SIG-M5 (cell line): ENCODE measurements around the gene FIBP.
"Not testable (repeated sequence)": the region's sequence is repeated elsewhere in the genome, so short reads cannot be mapped to it uniquely, and the experiment has no call there.

Source experiments
- DNase-seq: peaks from one replicate; lab custom pipeline; 2025; lab: John Stamatoyannopoulos, UW

The FIBP gene

DNA sequence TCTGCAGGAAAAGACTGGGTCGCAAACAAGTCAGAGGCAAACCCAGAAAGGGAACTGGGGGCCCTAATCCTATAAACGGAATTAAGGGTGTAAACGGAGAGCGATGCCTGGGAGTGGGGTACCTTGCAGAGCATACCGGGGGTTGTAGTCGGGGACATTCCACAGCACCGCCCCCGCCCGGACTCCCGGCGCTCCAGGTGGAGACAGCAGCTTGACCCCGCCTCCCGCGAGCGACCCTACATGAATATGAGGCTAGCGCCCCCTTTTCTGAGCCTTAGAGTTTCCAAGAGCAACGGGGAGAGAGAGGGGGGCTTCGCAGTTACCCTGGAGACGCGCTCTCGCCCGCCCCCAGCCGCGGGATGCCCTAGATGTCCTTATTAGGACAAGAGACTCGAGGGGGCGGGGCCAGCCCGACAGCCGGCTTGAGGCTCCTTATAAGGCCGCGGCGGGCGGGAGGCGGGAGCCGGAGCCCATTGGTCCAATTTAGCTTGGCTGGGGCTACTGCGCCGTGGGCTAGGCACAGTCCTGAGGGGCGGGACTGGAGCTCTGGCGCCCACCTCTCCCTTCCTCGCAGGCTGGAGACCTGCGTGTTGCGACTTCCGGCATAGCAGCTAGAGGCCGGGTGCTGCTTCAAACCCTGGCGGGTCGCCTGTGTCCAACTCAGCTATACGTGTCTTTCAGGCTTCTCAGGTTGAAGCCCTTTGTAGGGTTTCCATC lies 29.0 kb downstream of the FIBP start:
- peak; percentile 95 for DNase-seq

DNA sequence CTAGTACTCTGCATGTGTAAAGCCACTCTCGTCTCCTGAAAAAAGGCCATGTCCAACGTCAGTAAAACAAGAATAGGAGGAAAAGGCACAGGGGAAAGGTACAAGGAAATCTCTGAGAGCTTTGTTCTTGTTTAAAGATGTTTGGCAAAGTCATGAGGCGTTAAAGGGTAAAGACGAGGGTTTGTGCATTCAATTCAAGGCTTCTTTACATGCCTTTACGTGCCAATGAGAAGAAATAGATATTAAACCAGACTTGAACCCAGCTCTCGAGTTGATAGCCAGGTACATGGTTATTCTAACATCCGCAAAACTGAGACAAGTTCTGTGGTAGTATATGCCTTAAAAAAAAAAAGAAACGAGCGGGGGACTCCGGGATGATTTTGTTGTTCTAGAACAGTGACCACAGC lies 29.6 kb downstream of the FIBP start:
- DNase-seq, result no peak

DNA sequence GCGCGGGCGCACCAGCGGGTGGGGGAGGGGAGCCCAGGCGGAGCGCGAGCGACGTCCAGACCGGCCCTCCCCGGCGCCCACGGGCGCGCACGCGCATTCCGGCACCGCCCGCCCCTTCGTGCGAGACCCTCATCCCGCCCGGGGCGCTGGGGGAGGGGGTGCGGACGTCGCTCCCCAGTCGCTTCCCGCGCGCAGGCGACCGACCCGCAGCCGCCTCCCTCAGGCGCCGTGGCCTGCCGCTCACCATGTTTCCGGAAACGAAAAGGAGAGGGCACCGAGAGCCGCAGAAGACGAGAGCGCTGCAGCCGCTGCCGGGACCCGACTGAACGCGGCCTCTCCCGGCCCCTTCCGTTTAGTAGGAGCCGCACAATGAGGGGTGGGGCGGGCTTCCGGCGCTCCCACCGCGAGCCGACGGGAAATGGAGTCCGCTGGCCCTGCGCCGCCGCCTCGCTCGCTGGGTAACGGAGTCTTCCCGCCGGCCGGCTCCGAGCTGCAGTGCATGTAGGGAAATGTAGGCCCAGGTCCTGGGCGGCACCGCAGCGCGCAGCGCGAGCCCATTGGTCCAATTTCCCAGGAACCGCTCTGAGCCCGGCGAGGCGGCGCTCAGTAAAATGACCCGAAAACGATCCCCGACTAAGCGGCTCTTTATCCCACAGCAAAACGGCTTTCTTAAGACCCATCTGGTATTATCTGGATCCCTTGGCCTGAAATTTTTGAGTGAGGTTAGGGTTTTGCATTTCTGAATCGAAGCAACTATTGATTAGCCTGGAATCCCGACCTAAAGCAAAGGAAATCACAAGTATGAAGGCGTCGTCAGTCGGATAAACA lies 30.2 kb downstream of the FIBP start, which contains the start of gene CFL1:
TSS of gene CFL1 (minus strand) at position 328 of the 828 bp plus-strand sequence. CDS start at position 247, 81 bp downstream.
- DNase-seq, result peak; percentile 77

DNA sequence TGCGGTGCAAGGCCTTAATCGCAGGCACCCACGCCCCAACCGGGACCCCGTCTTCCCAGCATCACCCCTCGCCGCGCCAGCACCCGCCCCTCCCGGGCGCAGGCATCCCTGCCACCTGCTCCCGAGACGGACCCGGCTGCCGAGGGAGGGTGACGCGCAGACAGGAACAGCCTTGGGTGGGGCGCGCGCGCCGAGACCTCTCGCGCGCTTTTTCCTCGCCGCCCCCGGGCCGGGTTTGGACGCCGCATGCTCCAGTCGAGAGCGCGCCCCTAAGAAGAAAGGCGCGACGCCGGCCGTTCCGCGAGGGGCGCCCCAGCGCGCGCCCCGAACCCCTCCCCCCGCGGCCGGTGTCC lies 30.8 kb downstream of the FIBP start:
- DNase-seq, result no peak

DNA sequence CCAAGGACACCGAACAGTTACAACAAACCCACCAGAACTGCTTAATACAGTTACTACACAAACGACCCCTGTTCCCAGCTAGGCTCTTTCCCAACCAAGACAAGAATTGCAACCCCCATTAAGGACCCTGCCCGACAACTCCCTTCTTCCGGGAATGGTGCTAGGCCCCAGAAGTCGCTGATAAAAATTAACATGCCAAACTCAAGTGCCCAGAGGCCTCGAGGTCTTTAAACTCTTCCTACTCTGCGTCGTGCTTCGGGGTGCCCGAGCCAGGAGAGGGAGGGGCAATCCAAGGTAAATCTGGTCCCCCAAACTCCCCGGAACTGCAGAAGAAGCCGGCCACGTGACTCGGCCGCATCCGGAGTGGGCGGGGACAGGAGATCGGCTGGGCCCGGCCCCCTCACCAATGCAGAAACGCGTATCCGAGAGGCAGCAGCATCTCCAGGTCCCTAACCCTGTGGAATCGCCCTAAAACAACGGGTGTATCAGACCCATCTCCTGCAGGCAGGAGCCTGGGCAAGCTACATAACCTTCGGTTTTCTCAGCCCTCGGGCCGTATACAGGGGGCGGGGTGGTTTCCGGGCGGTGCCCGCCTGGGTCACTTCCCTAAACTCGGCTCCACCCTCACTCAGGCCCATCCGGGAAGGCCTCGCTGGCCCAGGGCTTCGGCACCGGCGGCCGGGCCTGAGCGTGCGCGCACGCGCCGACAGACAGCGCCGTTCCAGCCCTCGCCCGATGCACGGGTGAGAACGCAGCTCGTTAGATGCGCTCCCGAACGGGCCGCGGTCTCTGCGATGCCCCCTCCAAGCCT lies 31.4 kb downstream of the FIBP start:
- DNase-seq, result no peak

DNA sequence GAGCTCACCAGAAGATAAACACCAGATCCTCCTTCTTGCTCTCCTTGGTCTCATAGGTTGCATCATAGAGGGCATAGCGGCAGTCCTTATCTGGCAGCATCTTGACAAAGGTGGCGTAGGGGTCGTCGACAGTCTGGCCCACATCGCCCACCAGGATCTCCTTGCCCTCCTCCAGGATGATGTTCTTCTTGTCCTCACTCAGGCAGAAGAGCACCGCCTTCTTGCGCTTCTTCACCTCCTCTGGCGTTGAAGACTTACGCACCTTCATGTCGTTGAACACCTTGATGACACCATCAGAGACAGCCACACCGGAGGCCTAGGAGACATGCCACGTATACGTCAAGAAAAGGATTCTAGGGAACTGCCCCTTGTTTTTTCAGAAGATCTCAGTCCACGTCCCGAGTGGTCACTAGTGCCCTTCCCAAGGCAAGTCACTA lies 32.3 kb downstream of the FIBP start:
- no peak for DNase-seq

DNA sequence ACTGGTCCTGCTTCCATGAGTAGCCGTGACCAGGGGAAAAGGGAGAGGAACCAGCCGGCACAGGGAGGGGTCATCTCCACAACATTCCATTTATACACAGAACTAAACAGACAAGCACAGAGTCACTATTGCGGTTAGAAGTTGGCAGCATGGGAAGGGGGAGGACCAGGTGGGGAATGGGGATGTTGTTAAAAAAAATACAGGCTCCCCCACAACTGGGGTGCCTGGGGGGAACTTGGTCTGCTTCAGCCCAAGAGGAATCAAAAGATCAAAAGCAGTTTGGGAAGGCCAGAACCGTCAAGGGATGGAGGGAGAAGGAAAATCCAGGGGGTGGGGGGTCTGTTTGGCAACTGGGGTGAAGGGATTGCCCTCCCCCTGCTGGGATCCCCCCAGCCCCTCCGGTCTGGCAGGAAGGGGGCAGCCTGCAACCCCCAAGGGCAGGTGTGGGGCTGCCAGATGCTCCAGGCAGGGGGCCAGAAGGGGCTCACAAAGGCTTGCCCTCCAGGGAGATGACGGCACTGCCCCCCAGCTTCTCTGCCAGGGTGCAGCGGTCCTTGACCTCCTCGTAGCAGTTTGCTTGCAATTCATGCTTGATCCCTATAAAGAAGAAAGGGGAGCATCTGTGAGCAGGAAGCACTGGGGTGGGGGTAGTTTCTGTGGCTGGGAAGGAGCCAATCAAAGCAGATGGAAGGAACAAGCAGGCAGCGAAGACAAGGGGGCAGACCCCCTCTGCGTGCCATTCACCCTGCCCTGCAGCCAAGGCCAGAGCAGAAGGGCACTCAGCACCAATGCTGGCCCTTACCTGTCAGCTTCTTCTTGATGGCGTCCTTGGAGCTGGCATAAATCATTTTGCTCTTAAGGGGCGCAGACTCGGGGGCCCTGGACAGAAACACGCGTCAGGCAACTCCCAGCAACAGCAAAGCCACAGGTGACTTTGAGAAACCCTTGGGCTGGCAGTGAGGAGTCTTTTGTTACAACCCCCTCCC lies 33.1 kb downstream of the FIBP start:
- DNase-seq, result no peak

DNA sequence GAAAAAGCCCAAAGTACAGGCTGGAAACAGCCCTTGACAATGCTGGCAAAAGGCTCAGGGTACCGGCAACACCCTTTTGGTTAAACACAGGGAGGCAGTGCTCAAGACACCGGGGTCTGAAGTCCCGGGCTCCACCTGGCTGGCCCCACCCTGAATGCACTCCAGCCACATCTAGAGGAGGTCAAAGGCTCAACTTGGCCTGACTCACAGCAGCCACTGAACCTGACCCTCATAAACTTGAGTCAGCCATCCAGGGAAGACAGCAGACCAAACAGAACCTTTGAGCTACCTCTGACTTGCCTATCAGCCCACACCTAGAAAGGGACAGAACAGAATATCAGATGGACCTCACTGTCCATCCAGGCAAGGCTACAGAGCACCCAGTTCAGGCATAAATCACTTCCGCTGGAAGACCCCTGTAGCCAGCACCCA lies 34.1 kb downstream of the FIBP start:
- DNase-seq, result no peak

DNA sequence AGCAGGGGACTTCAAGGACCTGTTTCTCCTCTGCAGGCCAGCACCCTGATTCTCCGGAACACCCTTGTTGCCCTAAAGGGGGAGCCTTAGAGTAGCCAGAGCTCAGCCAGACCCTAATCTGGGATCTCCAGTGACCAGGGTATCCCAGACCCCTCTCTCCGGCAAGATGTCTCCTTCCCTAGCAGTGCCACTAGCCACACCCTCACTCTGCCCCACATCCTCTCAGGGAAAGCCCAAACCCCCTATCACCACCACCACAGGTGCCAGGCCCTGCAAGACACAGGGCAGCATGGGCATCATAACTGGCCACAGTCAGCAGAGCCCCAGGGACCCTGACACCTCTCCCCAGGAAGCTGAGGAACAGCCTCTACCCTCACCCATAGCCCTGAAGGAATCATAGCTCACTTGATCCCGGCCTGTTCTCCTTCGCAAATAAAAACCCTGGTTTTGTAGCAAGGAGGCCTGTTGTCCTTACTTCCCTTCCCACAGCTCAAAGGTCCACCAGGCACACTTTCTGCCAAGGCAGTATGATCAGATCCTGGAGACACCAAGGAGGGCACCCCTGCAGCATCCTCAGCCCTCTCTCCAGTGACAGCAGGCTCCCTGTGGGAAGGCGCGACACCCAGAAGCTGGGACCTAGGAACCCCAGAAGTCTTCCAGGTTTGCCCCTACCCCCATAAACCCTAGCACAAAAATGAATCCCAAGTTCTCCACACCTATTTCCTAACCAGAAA lies 34.9 kb downstream of the FIBP start:
- no peak for DNase-seq

DNA sequence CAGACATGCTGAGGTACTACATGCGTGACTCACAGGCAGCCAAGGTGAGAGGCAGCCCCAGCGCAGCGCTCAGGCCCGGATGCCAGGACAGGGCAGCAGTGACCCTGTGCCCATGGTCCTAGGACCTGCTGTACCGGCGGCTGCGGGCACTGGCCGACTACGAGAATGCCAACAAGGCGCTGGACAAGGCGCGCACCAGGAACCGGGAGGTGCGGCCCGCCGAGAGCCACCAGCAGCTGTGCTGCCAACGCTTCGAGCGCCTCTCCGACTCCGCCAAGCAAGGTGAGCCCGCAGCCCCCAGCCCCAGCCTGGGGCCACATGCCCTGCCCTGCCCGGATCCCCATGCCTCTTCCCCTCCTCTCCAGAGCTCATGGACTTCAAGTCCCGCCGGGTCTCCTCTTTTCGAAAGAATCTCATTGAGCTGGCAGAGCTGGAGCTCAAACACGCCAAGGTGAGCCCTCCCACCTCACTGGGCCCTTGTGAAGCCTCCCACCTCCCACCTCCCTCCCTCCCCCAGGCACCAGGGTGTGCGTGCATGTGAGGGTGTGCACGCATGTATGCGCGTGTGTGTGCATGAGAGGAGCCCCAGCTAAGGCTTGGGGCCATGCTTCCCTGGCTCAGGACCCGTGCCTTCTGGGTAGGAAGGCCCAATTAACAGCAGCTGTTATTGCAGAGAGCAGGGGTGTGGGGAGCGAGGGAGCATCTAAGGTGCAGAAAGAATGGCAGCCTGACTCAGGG lies 35.6 kb downstream of the FIBP start:
- DNase-seq, result no peak

DNA sequence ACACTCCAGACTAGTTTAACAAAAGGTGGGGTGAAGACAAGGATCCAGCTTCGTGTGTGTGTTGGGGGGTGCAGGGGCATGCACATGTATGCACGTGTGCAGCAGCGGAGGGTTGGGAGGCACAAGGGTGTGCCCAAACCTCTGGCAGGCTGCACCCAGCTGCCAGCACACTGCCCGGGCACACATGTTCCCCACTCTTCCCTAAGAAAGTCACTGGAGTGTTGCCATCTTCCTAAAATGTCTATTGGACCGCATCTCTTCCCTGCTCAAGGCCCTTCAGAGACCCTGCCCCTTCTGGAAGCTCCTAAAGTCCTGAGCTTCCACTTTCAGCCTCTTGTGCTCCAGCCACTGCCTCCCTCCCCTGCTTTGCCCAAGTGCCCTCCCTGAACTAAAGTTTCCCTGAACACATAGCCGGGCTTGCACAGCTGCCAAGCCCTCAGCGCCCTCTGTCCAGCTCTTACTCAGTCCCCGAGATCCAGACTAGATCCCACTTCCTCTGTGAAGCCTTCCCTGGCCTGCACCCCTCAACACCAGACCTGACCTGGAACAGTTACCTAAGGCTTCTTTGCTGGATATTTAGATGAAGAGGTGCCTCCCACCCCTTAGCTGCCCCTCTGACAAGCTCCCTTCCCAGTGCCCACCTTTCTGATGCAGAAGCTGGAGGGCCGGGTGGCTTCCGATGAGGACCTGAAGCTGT lies 36.3 kb downstream of the FIBP start:
- no peak for DNase-seq

DNA sequence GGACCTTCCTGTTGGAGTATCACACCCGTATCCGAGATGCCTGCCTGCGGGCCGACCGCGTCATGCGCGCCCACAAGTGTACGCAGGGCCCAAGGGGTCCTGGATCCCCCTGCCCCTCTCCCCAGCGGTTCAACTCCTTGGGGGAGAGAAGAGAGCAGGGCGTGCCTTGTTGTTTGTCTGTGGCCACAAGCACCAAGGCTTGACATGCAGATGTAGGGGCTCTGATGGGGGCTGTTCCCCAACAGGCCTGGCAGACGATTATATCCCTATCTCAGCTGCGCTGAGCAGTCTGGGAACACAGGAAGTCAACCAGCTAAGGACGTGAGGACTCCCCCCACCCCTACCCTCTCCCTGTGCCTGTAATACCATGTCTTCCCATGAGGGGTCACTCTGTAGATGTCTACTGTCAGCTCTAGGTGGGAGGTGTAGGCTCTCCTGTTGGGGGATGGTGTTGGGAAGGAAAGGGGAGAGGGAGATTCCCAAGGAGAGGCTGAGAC lies 37.1 kb downstream of the FIBP start:
- no peak for DNase-seq

DNA sequence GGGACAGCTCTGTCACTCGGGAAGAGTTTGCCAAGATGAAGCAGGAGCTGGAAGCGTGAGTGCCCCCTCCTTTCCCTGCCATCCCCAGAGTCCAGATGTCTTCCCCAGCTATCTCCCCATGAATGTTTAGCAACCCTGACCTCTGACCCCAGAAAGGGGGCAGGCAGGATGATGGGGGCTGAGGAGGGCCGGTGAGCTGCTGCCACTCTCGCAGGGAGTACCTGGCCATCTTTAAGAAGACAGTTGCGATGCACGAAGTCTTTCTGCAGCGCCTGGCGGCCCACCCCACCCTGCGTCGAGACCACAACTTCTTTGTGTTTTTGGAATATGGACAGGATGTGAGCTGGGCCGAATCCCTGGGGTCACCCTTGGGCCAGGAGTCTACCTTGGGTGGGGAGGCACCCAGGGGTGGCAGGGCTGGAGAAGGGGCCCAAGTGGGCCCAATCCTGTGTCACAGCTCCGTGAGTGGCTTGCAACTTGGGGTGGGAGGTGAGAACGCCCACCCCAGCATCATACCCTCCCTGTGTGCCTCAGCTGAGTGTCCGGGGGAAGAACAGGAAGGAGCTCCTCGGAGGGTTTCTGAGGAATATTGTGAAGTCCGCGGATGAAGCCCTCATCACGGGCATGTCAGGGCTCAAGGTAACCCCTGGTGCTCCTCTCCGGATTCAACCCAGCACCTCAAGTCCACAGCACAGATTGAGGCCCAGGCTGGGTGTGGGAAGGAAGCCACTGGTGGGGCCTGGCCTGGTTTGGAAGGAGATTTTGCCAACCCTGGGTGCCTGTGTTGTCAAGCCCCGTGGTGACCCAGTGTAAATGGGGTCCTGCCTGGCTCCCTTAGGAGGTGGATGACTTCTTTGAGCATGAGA lies 37.8 kb downstream of the FIBP start:
- no peak for DNase-seq

DNA sequence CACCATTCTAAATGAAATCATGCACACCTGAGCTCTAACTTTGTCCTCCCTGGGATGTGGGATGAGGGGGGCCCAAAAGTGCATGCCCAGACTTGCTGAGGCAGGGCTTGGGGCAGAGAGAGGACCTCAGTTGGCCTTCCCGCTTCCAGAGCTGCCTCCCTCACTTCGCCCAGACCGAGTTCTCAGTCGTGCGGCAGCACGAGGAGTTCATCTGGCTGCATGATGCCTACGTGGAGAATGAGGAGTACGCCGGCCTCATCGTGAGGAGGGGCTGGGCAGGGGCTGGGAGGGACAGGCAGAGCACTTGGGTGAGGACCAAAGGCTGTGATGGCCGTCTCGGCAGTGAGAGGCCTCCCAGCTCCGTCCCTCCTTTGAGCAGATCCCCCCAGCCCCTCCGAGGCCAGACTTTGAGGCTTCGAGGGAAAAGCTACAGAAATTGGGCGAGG lies 38.5 kb downstream of the FIBP start:
- no peak for DNase-seq

DNA sequence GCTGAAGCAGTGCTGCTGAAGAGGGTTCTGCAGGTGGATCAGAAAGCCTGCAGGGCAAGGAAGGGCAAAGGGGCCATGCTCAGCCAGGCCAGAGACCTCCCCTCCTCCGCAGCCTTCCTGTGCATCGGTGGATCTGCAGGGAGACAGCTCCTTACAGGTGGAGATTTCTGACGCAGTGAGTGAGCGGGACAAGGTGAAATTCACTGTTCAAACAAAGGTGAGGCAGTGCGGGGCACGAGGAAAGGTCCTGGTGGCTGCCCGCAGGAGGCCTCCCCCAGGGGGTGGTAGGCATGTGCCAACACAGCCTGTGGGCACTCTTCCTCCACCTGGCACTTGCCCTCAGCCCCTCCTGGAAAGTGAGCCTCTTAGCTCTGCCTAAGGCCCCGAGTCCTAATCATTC lies 38.9 kb downstream of the FIBP start:
- DNase-seq, result no peak

DNA sequence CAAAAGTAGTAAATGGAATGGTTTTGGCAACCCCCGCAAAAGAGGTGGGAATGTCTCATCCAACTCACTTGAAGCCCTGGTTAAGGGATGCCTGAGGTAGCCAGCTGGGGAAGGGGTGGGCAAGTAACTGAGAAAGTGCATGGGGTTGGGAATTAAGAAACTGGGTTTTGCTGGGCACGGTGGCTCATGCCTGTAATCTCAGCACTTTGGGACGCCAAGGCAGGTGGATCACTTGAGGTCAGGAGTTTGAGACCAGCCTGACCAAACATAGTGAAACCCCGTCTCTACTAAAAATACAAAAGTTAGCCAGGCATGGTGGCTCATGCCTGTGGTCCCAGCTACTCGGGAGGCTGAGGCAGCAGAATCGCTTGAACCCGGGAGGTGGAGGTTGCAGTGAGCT lies 39.6 kb downstream of the FIBP start:
- not testable (repeated sequence) for DNase-seq

DNA sequence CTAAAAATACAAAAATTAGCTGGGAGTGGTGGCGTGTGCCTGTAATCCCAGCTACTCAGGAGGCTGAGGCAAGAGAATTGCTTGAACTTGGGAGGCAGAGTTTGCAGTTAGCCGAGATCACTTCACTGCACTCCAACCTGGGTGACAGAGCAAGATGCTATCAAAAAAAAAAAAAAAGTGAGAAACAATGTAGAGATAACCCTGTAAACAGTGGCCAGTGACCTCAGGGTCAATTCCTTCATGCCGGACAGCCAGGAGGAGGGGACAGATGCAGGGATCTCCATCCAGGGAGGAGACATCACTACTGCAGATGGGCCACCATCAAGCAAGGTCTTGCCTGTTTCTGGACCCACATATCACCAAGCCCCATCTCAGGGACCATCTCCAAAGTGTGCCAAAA lies 40.5 kb downstream of the FIBP start:
- DNase-seq, result no peak
